ENCODE results near the gene CLCN7. TPM values are rescaled to one million over a fixed set of nuclear protein-coding genes. Genes with fewer than 3 reads are reported as not detected.

The CLCN7 gene
- total RNA-seq, 1 experiment from 2014 or later = 48.2 TPM

- ATAC-seq = no peak
- Histone ChIP-seq H3K79me2 (ENCODE audit: low read length) (no peaks in the 10 kb centered on the region), H4K20me1 (ENCODE audit: low read length) (no peaks in the 10 kb centered on the region), H3K27me3 (ENCODE audit: low read length) (no peaks in the 10 kb centered on the region), H3K4me1 (ENCODE audit: insufficient read depth, low read length) (no peaks in the 10 kb centered on the region), H3K4me2 (ENCODE audit: low read length) (no peak overlapping the region), H3F3A (ENCODE audit: low read length, unreplicated experiment) (no peaks in the 10 kb centered on the region), H2AFZ (ENCODE audit: low read length) (no peak overlapping the region), H3K9ac (ENCODE audit: low read length) (no peak overlapping the region), H3K9me2 (replicated peaks; ENCODE audit: low read length) (no peaks in the 10 kb centered on the region), H3K4me3 (ENCODE audit: low read length) (no peak overlapping the region), H3K9me3 (ENCODE audit: low read length) (no peaks in the 10 kb centered on the region), H3K27ac (ENCODE audit: low read length) (no peak overlapping the region), H3K36me3 (ENCODE audit: low read depth, low read length) (no peaks in the 10 kb centered on the region)
- intact Hi-C loops (cut with micrococcal nuclease) = no loop called here
- BruUV-seq (replicated peaks) = no TSS peak
- no peak for DNase-seq
- CTCF ChIA-PET = no interaction called here
- 0 out of 2 replicates have a peak, but pooled peaks have one; percentile 15 for TF ChIP-seq CTCF (conservative IDR thresholded peaks at IDR 0.05; ENCODE audit: low read depth, low read length)
- TF ChIP-seq EZH2 (IDR thresholded peaks at IDR 0.05; ENCODE audit: low read length, unreplicated experiment) = no peak
- TF ChIP-seq EZH2phosphoT487 (IDR thresholded peaks at IDR 0.05; ENCODE audit: borderline replicate concordance, low read length) = no peak
- POLR2A ChIA-PET (ENCODE audit: unreplicated experiment) = no interaction called here
Measured at GRCh38 chr16:1428511-1428910, 46.3 kb downstream of the CLCN7 start.

DNA sequence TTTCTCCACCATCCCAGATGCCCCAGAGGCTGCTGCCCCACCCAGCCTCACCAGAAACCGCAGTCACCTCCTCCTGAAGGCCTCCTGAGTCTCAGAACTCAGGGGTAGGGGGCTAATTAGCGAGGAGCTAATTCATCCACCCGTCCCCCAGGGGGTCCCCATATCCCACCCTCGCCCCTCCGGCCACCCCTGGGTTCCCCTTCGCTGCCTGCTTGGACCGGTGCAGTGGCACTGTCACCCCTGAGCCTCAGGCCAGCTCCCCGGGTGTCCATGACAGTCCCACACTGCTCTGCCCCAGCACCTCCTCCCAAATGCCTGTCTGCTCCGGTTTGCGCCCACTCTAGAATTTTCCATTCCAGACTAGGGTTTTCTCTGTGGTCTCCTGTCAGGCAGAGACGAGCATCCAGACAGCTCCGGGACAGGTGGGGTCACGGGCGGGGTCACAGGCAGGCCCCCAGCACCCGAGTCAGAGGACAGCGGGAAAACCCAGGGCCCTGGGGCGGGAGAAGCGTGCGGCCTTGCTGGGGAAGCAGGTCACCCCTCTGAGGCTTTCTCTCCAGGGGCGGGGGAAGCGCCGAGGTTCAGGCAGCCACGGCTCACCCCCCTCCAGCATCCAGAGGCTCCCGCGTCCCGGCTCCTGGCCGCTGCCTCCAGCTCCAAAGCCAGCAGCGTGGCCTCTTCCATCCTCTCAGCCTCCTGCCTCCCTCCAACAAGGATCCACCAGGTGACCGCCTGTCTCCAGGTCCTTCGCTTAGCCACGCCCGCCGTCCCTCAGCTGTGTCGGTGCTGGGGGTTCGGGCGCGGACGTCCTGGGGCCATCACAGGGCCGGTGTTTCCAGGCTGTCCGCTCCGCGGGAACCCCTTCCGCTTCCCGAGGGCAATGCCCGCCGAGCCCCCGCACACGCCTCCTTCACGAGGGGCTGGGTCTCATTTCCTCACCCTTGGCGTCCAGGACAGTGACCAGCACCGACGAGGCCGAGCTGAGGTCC, 47.1 kb downstream of the CLCN7 start:
- no peaks in the 10 kb centered on the region for H3K79me2 ChIP-seq (ENCODE audit: low read length)
- H2AFZ ChIP-seq (ENCODE audit: low read length) = no peak overlapping the region
- no peaks in the 10 kb centered on the region for H3K9me3 ChIP-seq (ENCODE audit: low read length)
- no peaks in the 10 kb centered on the region for H3K9me2 ChIP-seq (replicated peaks; ENCODE audit: low read length)
- no peak overlapping the region for H3K27ac ChIP-seq (ENCODE audit: low read length)
- ChIA-PET POLR2A (ENCODE audit: unreplicated experiment) (no interaction called here), CTCF (interaction anchor here (0.6 kb wide), 1 partner anchor 167 kb away, joined by 4 read pairs; no protein-coding TSS in a partner anchor)
- no peak overlapping the region for H3K4me3 ChIP-seq (ENCODE audit: low read length)
- intact Hi-C loops (cut with micrococcal nuclease) = no loop called here
- TF ChIP-seq EZH2phosphoT487 (IDR thresholded peaks at IDR 0.05; ENCODE audit: borderline replicate concordance, low read length) (no peak), CTCF (conservative IDR thresholded peaks at IDR 0.05; ENCODE audit: low read depth, low read length) (no peak), EZH2 (IDR thresholded peaks at IDR 0.05; ENCODE audit: low read length, unreplicated experiment) (no peak)
- no peaks in the 10 kb centered on the region for H4K20me1 ChIP-seq (ENCODE audit: low read length)
- H3K4me2 ChIP-seq (ENCODE audit: low read length) = no peak overlapping the region
- H3K27me3 ChIP-seq (ENCODE audit: low read length) = no peaks in the 10 kb centered on the region
- no peak for DNase-seq
- H3F3A ChIP-seq (ENCODE audit: low read length, unreplicated experiment) = no peaks in the 10 kb centered on the region
- no TSS peak for BruUV-seq (replicated peaks)
- no peak for ATAC-seq
- H3K36me3 ChIP-seq (ENCODE audit: low read depth, low read length) = no peaks in the 10 kb centered on the region
- no peaks in the 10 kb centered on the region for H3K4me1 ChIP-seq (ENCODE audit: insufficient read depth, low read length)
- H3K9ac ChIP-seq (ENCODE audit: low read length) = no peak overlapping the region

Measured in PC-3 (cell line).